K562 (cell line): ENCODE data around the gene SEL1L. TPM values are rescaled to one million over a fixed set of nuclear protein-coding genes. Genes with fewer than 3 reads are reported as not detected.

Experiments used
- ATAC-seq: fragments of 200-7000 bp; cut with Tn5 transposase; 3 replicates; pipeline ENCODE4 v1.9.1; 2020; ENCODE audit warnings: moderate library complexity
- BruUV-seq: library from RNA; stranded (reverse); fragments of 400-500 nt; replicated peaks from 2 replicates; lab custom pipeline; 2021; lab: Mats Ljungman, UMichigan
- CTCF ChIA-PET: fragments of 300-600 bp; formaldehyde crosslinking; extraction: SDS; loops from one replicate; lab custom pipeline; 2021; ENCODE audit warnings: low intra/inter-chr PET ratio; lab: Yijun Ruan, JAX
- POLR2A ChIA-PET: fragments of 300-600, 350-650 bp; sonication (Branson Sonifier 250); formaldehyde crosslinking; extraction: SDS; loops from one replicate; lab custom pipeline; 2021; ENCODE audit warnings: antibody characterized with exemption, inconsistent platforms; lab: Yijun Ruan, JAX
- DNase-seq, 4 experiments: peaks; one replicate each; pipeline versions ENCODE4 v3.0.0 to v3.0.0-alpha.2; 2011 to 2018; ENCODE audit warnings: low spot score in 3 of 4, mixed read lengths in 3 of 4; ENCODE audit errors: extremely low read depth in 1 of 4
- FAIRE-seq: peaks from 2 replicates; lab custom pipeline; 2011; peaks lifted over from hg19 to GRCh38; lab: Jason Lieb, UNC
- H2AFZ ChIP-seq: 2 replicates; pipeline ENCODE4 v1.6.0; 2011; ENCODE audit warnings: low read depth, low read length, control low read depth, inconsistent platforms
- H3K27ac ChIP-seq: fragments of 200-600 bp; 3 replicates; pipeline ENCODE4 v1.8.0; 2011; ENCODE audit warnings: low read depth, mild to moderate bottlenecking, control low read depth, inconsistent platforms, low read length, moderate library complexity, mixed read lengths; ENCODE audit errors: extremely low read depth
- H3K27me3 ChIP-seq, 2 experiments: fragments of 300-600 bp in 1 of 2; 2 replicates in 1 of 2; 3 replicates in 1 of 2; pipeline versions ENCODE4 v1.6.0 to v1.8.0; 2011; ENCODE audit warnings: inconsistent platforms in 2 of 2, low read length in 2 of 2, mild to moderate bottlenecking in 1 of 2, mixed read lengths in 1 of 2, moderate library complexity in 1 of 2; ENCODE audit not compliant: control insufficient read depth in 2 of 2, insufficient read depth in 2 of 2
- H3K36me3 ChIP-seq: fragments of 300-600 bp; 3 replicates; pipeline ENCODE4 v1.8.0; 2011; ENCODE audit warnings: mild to moderate bottlenecking, low read length, inconsistent platforms; ENCODE audit not compliant: control insufficient read depth, insufficient read depth
- H3K4me1 ChIP-seq, 2 experiments: fragments of 200-600 bp in 1 of 2; replicated peaks in 1 of 2; 2 replicates in 1 of 2; 3 replicates in 1 of 2; pipeline versions ENCODE4 v1.5.1 to v1.8.0; 2011; ENCODE audit warnings: inconsistent platforms in 2 of 2, low read length in 2 of 2, mild to moderate bottlenecking in 1 of 2, mixed read lengths in 1 of 2, moderate library complexity in 1 of 2; ENCODE audit not compliant: control insufficient read depth in 2 of 2, insufficient read depth in 2 of 2
- H3K4me2 ChIP-seq: 2 replicates; pipeline ENCODE4 v1.6.1; 2011; ENCODE audit warnings: low read length, control low read depth, inconsistent platforms, mixed read lengths; ENCODE audit not compliant: insufficient read depth
- H3K4me3 ChIP-seq: fragments of 200-600 bp; sonication (generic), shearing (Covaris generic); 2 replicates; pipeline ENCODE4 v1.5.1; 2016; ENCODE audit warnings: control low read depth, inconsistent platforms
- H3K79me2 ChIP-seq: fragments of 200-600 bp; 3 replicates; pipeline ENCODE4 v1.8.0; 2011; ENCODE audit warnings: low read length, inconsistent platforms; ENCODE audit not compliant: control insufficient read depth, insufficient read depth
- H3K9ac ChIP-seq, 2 experiments: 2 replicates each; pipeline versions ENCODE4 v1.6.0 to v1.6.1; 2011; ENCODE audit warnings: low read depth in 2 of 2, low read length in 2 of 2, control low read depth in 1 of 2, inconsistent platforms in 1 of 2, mild to moderate bottlenecking in 1 of 2, mixed read lengths in 1 of 2; ENCODE audit not compliant: insufficient read depth in 1 of 2
- H3K9me1 ChIP-seq: one replicate; pipeline ENCODE4 v1.6.0; 2011; ENCODE audit warnings: inconsistent platforms, mild to moderate bottlenecking, low read length, moderate library complexity; ENCODE audit not compliant: control insufficient read depth, insufficient read depth
- H3K9me3 ChIP-seq: replicated peaks from 2 replicates; pipeline ENCODE4 v1.5.1; 2011; ENCODE audit warnings: low read depth, low read length, inconsistent platforms; ENCODE audit not compliant: control insufficient read depth, insufficient read depth
- H4K20me1 ChIP-seq: replicated peaks from 2 replicates; pipeline ENCODE4 v1.6.1; 2011; ENCODE audit warnings: low read length, inconsistent platforms, mixed read lengths; ENCODE audit not compliant: control insufficient read depth, insufficient read depth
- CBX3 ChIP-seq, 2 experiments: IDR thresholded peaks; 1 replicate in 1 of 2; 2 replicates in 1 of 2; pipeline ENCODE4 v1.6.1; 2012; ENCODE audit warnings: inconsistent platforms in 2 of 2, low read length in 2 of 2, borderline replicate concordance in 1 of 2, control low read depth in 1 of 2
- EGR1 ChIP-seq: fragments of 450-650 bp; conservative IDR thresholded peaks from 2 replicates; pipeline ENCODE4 v1.6.1; 2017; ENCODE audit warnings: mild to moderate bottlenecking
- JUNB ChIP-seq: fragments of 450-650 bp; formaldehyde crosslinking; conservative IDR thresholded peaks from 2 replicates; pipeline ENCODE4 v1.4.0; 2020; ENCODE audit warnings: mild to moderate bottlenecking
- KDM4B ChIP-seq, 2 experiments: fragments of 450-650 bp in 1 of 2; sonication (generic) in 1 of 2; IDR thresholded peaks; 2 replicates each; pipeline ENCODE4 v1.6.1; 2016 to 2017; ENCODE audit warnings: borderline replicate concordance in 2 of 2, antibody characterized with exemption in 1 of 2, low read depth in 1 of 2, mild to moderate bottlenecking in 1 of 2
- PHTF2 ChIP-seq: fragments of 250-450 bp; sonication (Bioruptor Pico); IDR thresholded peaks from 2 replicates; pipeline ENCODE4 v1.5.0; 2021; ENCODE audit warnings: mild to moderate bottlenecking
- SIN3A ChIP-seq, 2 experiments: fragments of 150-350 bp in 1 of 2; IDR thresholded peaks; 2 replicates each; pipeline ENCODE4 v1.6.1; 2011 to 2016; ENCODE audit warnings: borderline replicate concordance in 2 of 2, low read depth in 2 of 2, low read length in 2 of 2, mild to moderate bottlenecking in 2 of 2, moderate library complexity in 2 of 2; ENCODE audit not compliant: control insufficient read depth in 1 of 2
- SUPT5H ChIP-seq: fragments of 450-650 bp; IDR thresholded peaks from 2 replicates; pipeline ENCODE4 v1.6.1; 2016
- ZNF134 ChIP-seq: fragments of 250-450 bp; sonication (Bioruptor Pico); conservative IDR thresholded peaks from 2 replicates; pipeline ENCODE4 v1.4.0; 2020
- ZNF354B ChIP-seq: fragments of 250-450 bp; sonication (Bioruptor Pico); IDR thresholded peaks from 2 replicates; pipeline ENCODE4 v1.4.0; 2020
- WGBS: fragments of 100-300 bp; shearing (Covaris generic); methylation state at CpG from one replicate; pipeline ENCODE4 v1.1.6; 2016; ENCODE audit warnings: low coverage, mixed read lengths; ENCODE audit not compliant: insufficient coverage; ENCODE audit errors: missing lambda C conversion rate; 5-methylcytosine and 5-hydroxymethylcytosine counted together
- in situ Hi-C: fragments of 300-500 bp; cut with MboI; formaldehyde crosslinking; loops from 4 replicates; pipeline ENCODE4 v1.15.0; 2018; ENCODE audit warnings: inconsistent platforms, mixed read lengths
- intact Hi-C: fragments of 100-400 bp; cut with micrococcal nuclease; formaldehyde crosslinking; loops from 2 replicates; pipeline ENCODE4 v1.14.2; 2022
- polyA plus RNA-seq, 8 experiments: library from polyadenylated mRNA; depleted of rRNA in 4 of 8; stranded (reverse) in 5 of 8; unstranded in 3 of 8; fragments of >200 nt; fragmentation: Nextera tagmentation in 2 of 8; fragmentation: Illumina TruSeq in 1 of 8; extraction: Ambion mirVana in 2 of 8; extraction: Trizol in 1 of 8; gene quantifications; 2 replicates each; pipeline versions ENCODE4 v1.2.1 to v1.2.3, GENCODE V29; 2011 to 2014; ENCODE audit warnings: inconsistent platforms in 1 of 8, missing spikeins in 1 of 8
- total RNA-seq, 7 experiments: library from RNA; depleted of rRNA in 6 of 7; stranded (reverse); fragments of >200 nt in 6 of 7; fragmentation: Illumina TruSeq in 2 of 7; extraction: Trizol in 2 of 7; gene quantifications; 2 replicates each; pipeline versions ENCODE4 v1.2.1 to v1.2.3, GENCODE V29; 2011 to 2021; ENCODE audit warnings: low replicate concordance in 1 of 7
- TF ChIP-seq, protein P1 (sequence below): fragments of 250-450 bp; sonication (Bioruptor Pico); IDR thresholded peaks from 2 replicates; pipeline ENCODE4 v1.8.0; 2021; ENCODE audit warnings: moderate library complexity, mild to moderate bottlenecking, inconsistent platforms
- TF ChIP-seq, protein P2 (sequence below): sonication (generic); formaldehyde crosslinking; IDR thresholded peaks from 2 replicates; pipeline ENCODE4 v1.8.0; 2022; ENCODE audit warnings: mild to moderate bottlenecking, low read depth, missing genetic modification reagents
- TF ChIP-seq, protein P3 (sequence below): sonication (generic); formaldehyde crosslinking; IDR thresholded peaks from 2 replicates; pipeline ENCODE4 v1.8.0; 2022; ENCODE audit warnings: mild to moderate bottlenecking, missing genetic modification reagents, borderline replicate concordance
- TF ChIP-seq, protein P4 (sequence below): fragments of 250-450 bp; sonication (Bioruptor Pico); IDR thresholded peaks from 2 replicates; pipeline ENCODE4 v1.5.0; 2021; ENCODE audit warnings: mild to moderate bottlenecking, borderline replicate concordance
- TF ChIP-seq, protein P5 (sequence below): fragments of 250-450 bp; sonication (Bioruptor Pico); IDR thresholded peaks from 2 replicates; pipeline ENCODE4 v1.5.0; 2020; ENCODE audit warnings: mild to moderate bottlenecking

SEL1L gene
- total and polyA plus RNA-seq, 9 of the 15 experiments (the other 6 are each of a cell fraction or from before 2014, with no cell fraction given) = 7.7 to 21.1 (median 13.6) TPM

DNA sequence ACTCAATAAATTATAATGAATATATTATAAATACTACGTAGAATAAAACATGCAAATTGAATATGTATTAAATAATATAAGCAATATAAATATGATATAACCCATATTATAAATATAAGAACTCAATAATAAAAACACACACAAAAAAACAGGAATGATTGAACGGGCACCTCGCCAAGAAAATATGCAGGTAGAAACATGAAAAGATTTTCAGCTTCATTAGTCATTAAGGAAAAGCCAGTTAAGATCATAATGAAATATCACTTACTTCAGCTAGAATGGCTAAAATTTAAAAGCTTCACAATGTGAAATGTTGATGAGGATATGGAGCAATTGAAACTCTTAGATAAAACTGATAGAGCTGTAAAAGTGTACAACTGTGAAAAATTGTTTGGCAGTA, 17.8 kb upstream of the SEL1L start:
- ChIA-PET CTCF (no interaction called here), POLR2A (no interaction called here)
- Histone ChIP-seq H3K4me3 (no peak overlapping the region), H3K79me2 (no peaks in the 10 kb centered on the region), H3K4me2 (no peak overlapping the region), H3K9me1 (no peaks in the 10 kb centered on the region), H3K4me1 (no peaks in the 10 kb centered on the region; a peak in 1 of 5 replicates), H3K9ac (no peak overlapping the region), H4K20me1 (no peaks in the 10 kb centered on the region), H3K27me3 (no peaks in the 10 kb centered on the region), H2AFZ (no peak overlapping the region), H3K27ac (no peak overlapping the region), H3K36me3 (no peaks in the 10 kb centered on the region), H3K9me3 (no peaks in the 10 kb centered on the region)
- BruUV-seq = no TSS peak
- WGBS = 10% methylated on average over 3 of the region's 3 CpGs
- FAIRE-seq (no peak), ATAC-seq (no peak), DNase-seq (no peak)
- in situ Hi-C loops (no loop called here), intact Hi-C loops (no loop called here)
- TF ChIP-seq ZNF134 (no peak), CBX3 (IDR thresholded peaks at IDR 0.05; ENCODE audit: borderline replicate concordance in 1 of 2, low read length in 2 of 2) (no peak), PHTF2 (CRISPR knock-in tag) (no peak), SUPT5H (no peak), SIN3A (IDR thresholded peaks at IDR 0.05; ENCODE audit: borderline replicate concordance in 2 of 2, control insufficient read depth in 1 of 2, low read depth in 2 of 2, low read length in 2 of 2) (no peak), EGR1 (no peak), KDM4B (IDR thresholded peaks at IDR 0.05; ENCODE audit: borderline replicate concordance in 2 of 2, low read depth in 1 of 2) (no peak), ZNF354B (CRISPR knock-in tag) (no peak), JUNB (no peak)
- TF ChIP-seq, protein P1, sequence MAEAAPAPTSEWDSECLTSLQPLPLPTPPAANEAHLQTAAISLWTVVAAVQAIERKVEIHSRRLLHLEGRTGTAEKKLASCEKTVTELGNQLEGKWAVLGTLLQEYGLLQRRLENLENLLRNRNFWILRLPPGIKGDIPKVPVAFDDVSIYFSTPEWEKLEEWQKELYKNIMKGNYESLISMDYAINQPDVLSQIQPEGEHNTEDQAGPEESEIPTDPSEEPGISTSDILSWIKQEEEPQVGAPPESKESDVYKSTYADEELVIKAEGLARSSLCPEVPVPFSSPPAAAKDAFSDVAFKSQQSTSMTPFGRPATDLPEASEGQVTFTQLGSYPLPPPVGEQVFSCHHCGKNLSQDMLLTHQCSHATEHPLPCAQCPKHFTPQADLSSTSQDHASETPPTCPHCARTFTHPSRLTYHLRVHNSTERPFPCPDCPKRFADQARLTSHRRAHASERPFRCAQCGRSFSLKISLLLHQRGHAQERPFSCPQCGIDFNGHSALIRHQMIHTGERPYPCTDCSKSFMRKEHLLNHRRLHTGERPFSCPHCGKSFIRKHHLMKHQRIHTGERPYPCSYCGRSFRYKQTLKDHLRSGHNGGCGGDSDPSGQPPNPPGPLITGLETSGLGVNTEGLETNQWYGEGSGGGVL = no peak
- TF ChIP-seq, protein P2, sequence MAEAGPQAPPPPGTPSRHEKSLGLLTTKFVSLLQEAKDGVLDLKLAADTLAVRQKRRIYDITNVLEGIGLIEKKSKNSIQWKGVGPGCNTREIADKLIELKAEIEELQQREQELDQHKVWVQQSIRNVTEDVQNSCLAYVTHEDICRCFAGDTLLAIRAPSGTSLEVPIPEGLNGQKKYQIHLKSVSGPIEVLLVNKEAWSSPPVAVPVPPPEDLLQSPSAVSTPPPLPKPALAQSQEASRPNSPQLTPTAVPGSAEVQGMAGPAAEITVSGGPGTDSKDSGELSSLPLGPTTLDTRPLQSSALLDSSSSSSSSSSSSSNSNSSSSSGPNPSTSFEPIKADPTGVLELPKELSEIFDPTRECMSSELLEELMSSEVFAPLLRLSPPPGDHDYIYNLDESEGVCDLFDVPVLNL (CRISPR knock-in tag) = no peak
- TF ChIP-seq, protein P3, sequence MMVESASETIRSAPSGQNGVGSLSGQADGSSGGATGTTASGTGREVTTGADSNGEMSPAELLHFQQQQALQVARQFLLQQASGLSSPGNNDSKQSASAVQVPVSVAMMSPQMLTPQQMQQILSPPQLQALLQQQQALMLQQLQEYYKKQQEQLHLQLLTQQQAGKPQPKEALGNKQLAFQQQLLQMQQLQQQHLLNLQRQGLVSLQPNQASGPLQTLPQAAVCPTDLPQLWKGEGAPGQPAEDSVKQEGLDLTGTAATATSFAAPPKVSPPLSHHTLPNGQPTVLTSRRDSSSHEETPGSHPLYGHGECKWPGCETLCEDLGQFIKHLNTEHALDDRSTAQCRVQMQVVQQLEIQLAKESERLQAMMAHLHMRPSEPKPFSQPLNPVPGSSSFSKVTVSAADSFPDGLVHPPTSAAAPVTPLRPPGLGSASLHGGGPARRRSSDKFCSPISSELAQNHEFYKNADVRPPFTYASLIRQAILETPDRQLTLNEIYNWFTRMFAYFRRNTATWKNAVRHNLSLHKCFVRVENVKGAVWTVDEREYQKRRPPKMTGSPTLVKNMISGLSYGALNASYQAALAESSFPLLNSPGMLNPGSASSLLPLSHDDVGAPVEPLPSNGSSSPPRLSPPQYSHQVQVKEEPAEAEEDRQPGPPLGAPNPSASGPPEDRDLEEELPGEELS = no peak
- TF ChIP-seq, protein P4, sequence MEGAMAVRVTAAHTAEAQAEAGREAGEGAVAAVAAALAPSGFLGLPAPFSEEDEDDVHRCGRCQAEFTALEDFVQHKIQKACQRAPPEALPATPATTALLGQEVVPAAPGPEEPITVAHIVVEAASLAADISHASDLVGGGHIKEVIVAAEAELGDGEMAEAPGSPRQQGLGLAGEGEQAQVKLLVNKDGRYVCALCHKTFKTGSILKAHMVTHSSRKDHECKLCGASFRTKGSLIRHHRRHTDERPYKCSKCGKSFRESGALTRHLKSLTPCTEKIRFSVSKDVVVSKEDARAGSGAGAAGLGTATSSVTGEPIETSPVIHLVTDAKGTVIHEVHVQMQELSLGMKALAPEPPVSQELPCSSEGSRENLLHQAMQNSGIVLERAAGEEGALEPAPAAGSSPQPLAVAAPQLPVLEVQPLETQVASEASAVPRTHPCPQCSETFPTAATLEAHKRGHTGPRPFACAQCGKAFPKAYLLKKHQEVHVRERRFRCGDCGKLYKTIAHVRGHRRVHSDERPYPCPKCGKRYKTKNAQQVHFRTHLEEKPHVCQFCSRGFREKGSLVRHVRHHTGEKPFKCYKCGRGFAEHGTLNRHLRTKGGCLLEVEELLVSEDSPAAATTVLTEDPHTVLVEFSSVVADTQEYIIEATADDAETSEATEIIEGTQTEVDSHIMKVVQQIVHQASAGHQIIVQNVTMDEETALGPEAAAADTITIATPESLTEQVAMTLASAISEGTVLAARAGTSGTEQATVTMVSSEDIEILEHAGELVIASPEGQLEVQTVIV (CRISPR knock-in tag) = no peak
- TF ChIP-seq, protein P5, sequence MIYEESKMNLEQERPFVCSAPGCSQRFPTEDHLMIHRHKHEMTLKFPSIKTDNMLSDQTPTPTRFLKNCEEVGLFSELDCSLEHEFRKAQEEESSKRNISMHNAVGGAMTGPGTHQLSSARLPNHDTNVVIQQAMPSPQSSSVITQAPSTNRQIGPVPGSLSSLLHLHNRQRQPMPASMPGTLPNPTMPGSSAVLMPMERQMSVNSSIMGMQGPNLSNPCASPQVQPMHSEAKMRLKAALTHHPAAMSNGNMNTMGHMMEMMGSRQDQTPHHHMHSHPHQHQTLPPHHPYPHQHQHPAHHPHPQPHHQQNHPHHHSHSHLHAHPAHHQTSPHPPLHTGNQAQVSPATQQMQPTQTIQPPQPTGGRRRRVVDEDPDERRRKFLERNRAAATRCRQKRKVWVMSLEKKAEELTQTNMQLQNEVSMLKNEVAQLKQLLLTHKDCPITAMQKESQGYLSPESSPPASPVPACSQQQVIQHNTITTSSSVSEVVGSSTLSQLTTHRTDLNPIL (CRISPR knock-in tag) = no peak
